AG04449 (cell line): ENCODE measurements around the gene RAP1GAP.
A peak's percentile ranks its signal among the peaks of the same experiment; 100 is the strongest.

ENCODE experiments used
- CTCF ChIA-PET: fragments of 350-600 bp; formaldehyde crosslinking; extraction: SDS; loops from one replicate; lab custom pipeline; 2021; ENCODE audit warnings: antibody characterized with exemption; lab: Yijun Ruan, JAX
- POLR2A ChIA-PET: fragments of 400-600, 350-600 bp; formaldehyde crosslinking; extraction: SDS; loops from one replicate; lab custom pipeline; 2020; ENCODE audit warnings: antibody characterized with exemption, inconsistent platforms; lab: Yijun Ruan, JAX
- DNase-seq: peaks from one replicate; pipeline ENCODE4 v3.0.0-alpha.2; 2010; ENCODE audit warnings: low read depth, low spot score
- H3K4me3 ChIP-seq: 2 replicates; pipeline ENCODE4 v1.5.1; 2011; ENCODE audit warnings: low read depth, mild to moderate bottlenecking, control low read depth, low read length
- TF ChIP-seq, protein P1 (sequence below): IDR thresholded peaks from one replicate; pipeline ENCODE4 v1.5.1; 2011; ENCODE audit warnings: mild to moderate bottlenecking, moderate library complexity, low read length, control low read depth, inconsistent platforms; ENCODE audit not compliant: insufficient read depth; ENCODE audit errors: missing control alignments

RAP1GAP gene

DNA sequence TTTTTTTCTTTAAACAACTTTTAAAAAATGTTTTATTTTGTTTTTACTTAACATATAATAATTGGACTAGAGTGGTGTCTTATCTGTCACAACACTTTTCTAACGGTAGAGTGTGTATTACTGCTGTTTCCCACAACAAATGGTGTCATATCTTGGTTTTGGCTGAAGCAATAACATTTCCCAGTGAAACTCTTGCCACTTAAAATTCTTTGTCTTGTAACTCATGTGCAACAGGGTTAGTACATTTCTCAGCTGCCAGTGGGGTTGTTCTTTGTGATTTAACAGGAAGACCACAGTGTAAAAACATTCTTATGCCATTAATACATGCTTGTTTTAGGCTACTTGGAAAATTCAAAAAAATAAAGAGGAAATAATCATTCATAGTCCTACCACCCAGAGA lies 116.4 kb downstream of the RAP1GAP start:
- POLR2A ChIA-PET = no interaction called here
- DNase-seq = peak; percentile 90
- CTCF ChIA-PET = interaction anchor here (1.1 to 1.5 kb wide), 2 partner anchors 12 to 43 kb away, joined by 3 to 5 read pairs; partner anchors contain the start of gene ALPL
- TF ChIP-seq, protein P1, sequence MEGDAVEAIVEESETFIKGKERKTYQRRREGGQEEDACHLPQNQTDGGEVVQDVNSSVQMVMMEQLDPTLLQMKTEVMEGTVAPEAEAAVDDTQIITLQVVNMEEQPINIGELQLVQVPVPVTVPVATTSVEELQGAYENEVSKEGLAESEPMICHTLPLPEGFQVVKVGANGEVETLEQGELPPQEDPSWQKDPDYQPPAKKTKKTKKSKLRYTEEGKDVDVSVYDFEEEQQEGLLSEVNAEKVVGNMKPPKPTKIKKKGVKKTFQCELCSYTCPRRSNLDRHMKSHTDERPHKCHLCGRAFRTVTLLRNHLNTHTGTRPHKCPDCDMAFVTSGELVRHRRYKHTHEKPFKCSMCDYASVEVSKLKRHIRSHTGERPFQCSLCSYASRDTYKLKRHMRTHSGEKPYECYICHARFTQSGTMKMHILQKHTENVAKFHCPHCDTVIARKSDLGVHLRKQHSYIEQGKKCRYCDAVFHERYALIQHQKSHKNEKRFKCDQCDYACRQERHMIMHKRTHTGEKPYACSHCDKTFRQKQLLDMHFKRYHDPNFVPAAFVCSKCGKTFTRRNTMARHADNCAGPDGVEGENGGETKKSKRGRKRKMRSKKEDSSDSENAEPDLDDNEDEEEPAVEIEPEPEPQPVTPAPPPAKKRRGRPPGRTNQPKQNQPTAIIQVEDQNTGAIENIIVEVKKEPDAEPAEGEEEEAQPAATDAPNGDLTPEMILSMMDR = no peak
- H3K4me3 ChIP-seq = no peak overlapping the region

DNA sequence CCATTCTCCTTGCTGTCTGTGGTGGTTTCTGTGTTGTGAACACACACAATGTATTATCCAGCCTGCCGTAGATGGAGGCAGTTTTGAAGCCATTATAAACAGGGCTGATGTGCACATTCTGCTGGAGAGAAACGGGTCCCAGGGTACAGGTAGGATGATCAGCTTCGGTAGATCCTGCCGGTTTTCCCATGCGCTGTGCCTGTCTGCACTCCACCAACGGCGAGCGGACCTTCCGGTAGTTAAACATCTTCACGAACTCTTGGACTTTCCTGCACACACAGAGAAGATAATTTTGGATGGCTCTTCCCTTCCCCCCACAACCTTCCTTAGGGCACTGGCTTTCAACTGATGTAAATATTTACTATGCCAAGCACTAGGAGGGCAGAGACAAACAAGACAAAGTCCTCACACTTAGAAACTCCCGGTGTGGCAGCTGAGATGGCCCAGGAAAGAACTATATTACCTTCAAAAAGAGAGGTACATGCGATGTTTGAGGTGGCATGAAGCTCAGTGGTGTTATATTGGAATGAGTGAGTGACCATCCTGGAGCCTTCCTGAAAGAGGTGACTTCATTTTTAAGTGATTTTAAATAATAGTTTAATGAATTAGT lies 118.2 kb downstream of the RAP1GAP start:
- TF ChIP-seq, protein P1 = no peak
- ChIA-PET POLR2A (no interaction called here), CTCF (interaction anchor here (0.8 to 1.5 kb wide), 5 partner anchors 11 to 181 kb away, joined by 3 to 4 read pairs (median 3); no protein-coding TSS in a partner anchor)

DNA sequence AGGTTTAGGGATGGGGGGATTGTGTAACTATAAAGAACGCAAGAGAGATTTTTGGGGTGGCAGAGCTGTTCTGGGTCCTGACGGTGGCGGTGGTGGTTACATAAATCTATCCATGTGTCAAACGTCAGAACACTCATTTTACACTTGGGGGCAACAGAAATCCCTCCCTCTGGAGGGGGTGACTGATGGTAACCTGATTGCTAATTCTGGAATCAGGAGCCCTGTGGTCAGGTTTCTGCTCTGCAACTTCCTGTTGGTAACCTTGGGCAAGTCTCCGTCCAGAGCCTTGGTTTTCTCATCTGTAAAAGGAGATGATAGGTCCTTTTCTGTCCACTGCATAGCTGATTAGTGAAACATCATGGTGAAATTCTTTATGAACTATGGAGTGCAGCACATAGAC lies 119.1 kb downstream of the RAP1GAP start:
- no peak overlapping the region for H3K4me3 ChIP-seq
- TF ChIP-seq, protein P1 = no peak
- POLR2A ChIA-PET = no interaction called here
- DNase-seq = no peak
- CTCF ChIA-PET = interaction anchor here (1.1 to 1.5 kb wide), 3 partner anchors 12 to 180 kb away, joined by 3 to 4 read pairs (median 3); no protein-coding TSS in a partner anchor

More for the DNA sequence above, 118.2 kb downstream of the RAP1GAP start:
- no peak overlapping the region for H3K4me3 ChIP-seq
- DNase-seq = no peak

DNA sequence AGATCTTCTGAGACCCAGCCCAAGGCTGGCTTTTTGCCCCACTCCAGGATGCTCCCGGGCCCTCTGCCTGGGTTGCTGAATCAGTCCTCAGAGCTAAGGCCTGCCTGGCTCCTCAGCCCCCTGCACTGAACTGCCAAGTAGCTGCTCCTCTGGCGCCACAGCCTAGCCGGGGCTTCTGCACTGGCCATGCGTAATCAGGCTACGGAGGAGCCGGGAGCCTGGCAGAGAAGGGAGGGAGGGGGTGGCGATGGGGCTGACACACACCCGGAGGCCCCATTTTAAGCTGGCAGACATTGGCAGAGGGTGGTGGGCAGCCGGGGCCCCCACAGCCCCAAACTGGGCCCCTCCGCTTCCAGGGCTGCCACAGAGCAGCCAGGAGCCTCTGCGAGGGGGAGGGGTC lies 121.3 kb downstream of the RAP1GAP start:
- TF ChIP-seq, protein P1 = no peak
- ChIA-PET CTCF (interaction anchor here (1.0 to 4.0 kb wide), 3 partner anchors 12 to 57 kb away, joined by 3 to 29 read pairs (median 3); no protein-coding TSS in a partner anchor), POLR2A (interaction anchor here (0.6 kb wide), 1 partner anchor 96 kb away, joined by 3 read pairs; no protein-coding TSS in a partner anchor)
- DNase-seq = no peak
- H3K4me3 ChIP-seq = no peak overlapping the region
